Measurements from ENCODE around the gene CPEB1.

The CPEB1 gene

GRCh38 chr15:82595203-82595602 is 52.0 kb downstream of the CPEB1 start:
- DNase-seq (ENCODE audit: low spot score) = no peak

GRCh38 chr15:82587805-82588204 is 59.4 kb downstream of the CPEB1 start:
- no peak for DNase-seq (ENCODE audit: low spot score)

- no peak for DNase-seq (ENCODE audit: low spot score)
Observed at GRCh38 chr15:82585072-82585471, 62.1 kb downstream of the CPEB1 start.

- no peak for DNase-seq (ENCODE audit: low spot score)
Observed at GRCh38 chr15:82580713-82581112, 66.5 kb downstream of the CPEB1 start.

- no peak for DNase-seq (ENCODE audit: low spot score)
Observed at GRCh38 chr15:82575335-82575734, 71.8 kb downstream of the CPEB1 start.

- DNase-seq (ENCODE audit: low spot score) = no peak
Observed at GRCh38 chr15:82572986-82573385, 74.2 kb downstream of the CPEB1 start.

- no peak for DNase-seq (ENCODE audit: low spot score)
Observed at GRCh38 chr15:82572311-82572710, 74.9 kb downstream of the CPEB1 start.

- no peak for DNase-seq (ENCODE audit: low spot score)
Observed at GRCh38 chr15:82571722-82572222, 75.4 kb downstream of the CPEB1 start.

- DNase-seq (ENCODE audit: low spot score) = no peak
Observed at GRCh38 chr15:82570721-82571508, 76.2 kb downstream of the CPEB1 start.

- DNase-seq (ENCODE audit: low spot score) = no peak
Observed at GRCh38 chr15:82569834-82570233, 77.3 kb downstream of the CPEB1 start.

- DNase-seq (ENCODE audit: low spot score) = no peak
Observed at GRCh38 chr15:82568986-82569385, 78.2 kb downstream of the CPEB1 start.

GRCh38 chr15:82567661-82568060 is 79.5 kb downstream of the CPEB1 start:
- no peak for DNase-seq (ENCODE audit: low spot score)

- DNase-seq (ENCODE audit: low spot score) = no peak
Observed at GRCh38 chr15:82566690-82567089, 80.5 kb downstream of the CPEB1 start.

GRCh38 chr15:82558502-82558901 is 88.7 kb downstream of the CPEB1 start:
- DNase-seq (ENCODE audit: low spot score) = no peak

- DNase-seq (ENCODE audit: low spot score) = no peak
Observed at GRCh38 chr15:82556315-82557035, 90.7 kb downstream of the CPEB1 start.

GRCh38 chr15:82554849-82555248 is 92.3 kb downstream of the CPEB1 start:
- DNase-seq (ENCODE audit: low spot score) = no peak

- DNase-seq (ENCODE audit: low spot score) = no peak
Observed at GRCh38 chr15:82554351-82554750, 92.8 kb downstream of the CPEB1 start.

- DNase-seq (ENCODE audit: low spot score) = no peak
Observed at GRCh38 chr15:82553846-82554245, 93.3 kb downstream of the CPEB1 start.

GRCh38 chr15:82552861-82553260 is 94.3 kb downstream of the CPEB1 start:
- no peak for DNase-seq (ENCODE audit: low spot score)

GRCh38 chr15:82551646-82552247 is 95.4 kb downstream of the CPEB1 start:
- no peak for DNase-seq (ENCODE audit: low spot score)

GRCh38 chr15:82549199-82549665 is 97.9 kb downstream of the CPEB1 start:
- no peak for DNase-seq (ENCODE audit: low spot score)

GRCh38 chr15:82548700-82549099 is 98.5 kb downstream of the CPEB1 start:
- no peak for DNase-seq (ENCODE audit: low spot score)

- no peak for DNase-seq (ENCODE audit: low spot score)
Observed at GRCh38 chr15:82545478-82545877, 101.7 kb downstream of the CPEB1 start.

Data from NAMALWA (cell line).